CMK (cell line): ENCODE measurements around the gene CCDC12.
"Not testable (repeated sequence)": the region's sequence is repeated elsewhere in the genome, so short reads cannot be mapped to it uniquely, and the experiment has no call there.

Experiments
- DNase-seq: peaks from one replicate; pipeline ENCODE4 v3.0.0-alpha.2; 2010; ENCODE audit warnings: low read depth

Gene CCDC12

GRCh38 chr3:46979958-46980497 is 3.5 kb upstream of the CCDC12 start:
- DNase-seq: no peak

GRCh38 chr3:46978985-46979944 is 2.7 kb upstream of the CCDC12 start, which contains the start of gene NBEAL2:
Gene NBEAL2, plus strand, starts transcription at chr3:46979666. Its CDS starts 196 bp downstream, at chr3:46979862.
- DNase-seq: peak; percentile 89

- DNase-seq: no peak
Measured at GRCh38 chr3:46978381-46978780, 1.8 kb upstream of the CCDC12 start.

GRCh38 chr3:46977811-46978195 is 1.3 kb upstream of the CCDC12 start:
- no peak for DNase-seq

DNA sequence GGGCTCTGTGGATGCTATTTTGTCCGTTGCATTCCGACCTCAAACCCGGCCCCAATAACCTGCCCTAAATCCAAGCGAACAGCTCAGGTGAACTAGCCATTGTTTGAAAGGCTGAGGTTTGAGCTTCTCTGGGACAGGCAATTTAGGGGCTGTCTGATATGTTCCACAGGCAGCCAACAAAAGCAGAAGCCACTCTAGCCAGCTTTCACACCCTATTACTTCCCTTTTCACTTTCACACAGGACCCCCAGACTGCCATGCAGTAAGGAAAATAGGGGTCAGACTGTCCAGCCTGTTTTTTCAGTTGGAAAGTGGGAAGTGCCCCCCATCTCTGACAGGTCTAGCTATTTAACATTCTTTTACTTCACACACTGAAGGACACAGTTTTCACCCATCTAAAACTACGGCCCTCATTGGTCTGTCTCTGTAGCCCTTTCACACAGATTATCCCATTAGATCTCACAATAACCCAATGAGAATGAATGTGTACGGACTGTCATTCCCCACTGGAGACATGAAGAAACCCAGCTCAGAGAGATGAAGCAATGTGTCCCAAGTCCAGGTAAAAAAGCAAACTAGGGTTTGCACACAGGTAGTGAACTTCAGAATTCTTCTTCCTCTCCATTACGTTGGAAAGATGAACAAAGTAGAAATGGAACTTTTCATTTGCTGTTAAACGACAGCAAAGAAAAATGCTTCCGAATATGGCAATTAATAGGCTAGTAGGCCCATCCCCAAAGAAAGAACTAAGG is 1.9 kb downstream of the CCDC12 start:
- no peak for DNase-seq

DNA sequence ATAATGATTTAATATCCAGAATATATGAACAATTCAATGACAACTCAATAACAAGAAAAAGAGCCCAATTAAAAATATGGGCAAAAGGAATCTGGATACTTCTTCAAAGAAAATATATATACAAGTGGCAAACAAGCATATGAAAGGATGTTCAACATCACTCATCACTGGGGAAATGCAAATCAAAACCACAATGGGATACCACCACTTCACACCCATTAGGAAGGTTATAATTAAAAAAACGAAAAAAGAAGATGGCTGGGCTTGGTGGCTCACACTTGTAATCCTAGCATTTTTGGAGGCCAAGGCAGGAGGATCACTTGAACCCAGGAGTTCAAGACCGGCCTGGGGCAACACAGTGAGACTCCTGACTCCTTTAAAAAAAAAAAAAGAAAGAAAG is 4.1 kb downstream of the CCDC12 start:
- no peak for DNase-seq

GRCh38 chr3:46971742-46972141 is 4.8 kb downstream of the CCDC12 start:
- DNase-seq: no peak

DNA sequence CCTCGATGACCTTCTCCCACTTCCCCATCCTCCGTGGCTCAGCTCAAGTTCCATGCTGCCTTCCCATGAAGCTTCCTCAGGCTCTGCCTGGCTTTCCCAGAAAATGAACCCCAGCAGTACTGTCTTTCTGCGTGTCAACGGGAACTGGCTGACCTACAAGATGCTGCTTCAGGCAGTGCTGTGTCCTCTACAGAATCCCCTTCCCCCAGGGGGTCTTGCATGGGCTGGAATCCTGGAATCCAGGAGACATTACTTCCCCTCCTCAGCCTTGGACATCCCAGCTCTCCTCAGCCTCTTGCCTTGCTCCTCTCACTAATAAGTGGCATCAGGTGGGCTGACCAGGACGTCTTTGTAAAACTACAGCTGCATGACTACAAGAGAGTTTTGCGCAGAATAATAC is 5.4 kb downstream of the CCDC12 start:
- DNase-seq: no peak

- DNase-seq: no peak
Measured at GRCh38 chr3:46970391-46971091, 6.0 kb downstream of the CCDC12 start.

GRCh38 chr3:46968783-46969428 is 7.6 kb downstream of the CCDC12 start:
- no peak for DNase-seq

DNA sequence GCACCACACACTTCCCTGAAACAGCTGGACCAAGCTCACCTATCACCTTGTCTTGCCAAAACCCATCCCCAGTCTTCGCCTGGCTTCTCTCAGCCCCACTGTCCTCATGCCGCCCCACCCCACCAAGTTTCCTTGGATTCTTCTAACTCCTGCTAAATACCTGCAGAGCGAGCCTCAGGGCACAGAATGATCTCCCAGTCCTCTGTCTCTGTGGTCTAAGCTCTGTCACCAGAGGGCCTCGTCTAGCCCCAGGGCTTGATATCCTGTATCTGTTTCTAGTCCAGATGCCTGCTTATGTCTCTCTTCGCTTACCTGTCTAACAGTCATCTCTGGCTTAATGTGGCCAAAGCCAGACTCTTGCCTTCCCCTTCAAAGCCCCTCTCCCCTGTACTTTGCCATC is 9.7 kb downstream of the CCDC12 start:
- DNase-seq: no peak

- DNase-seq: no peak
Measured at GRCh38 chr3:46965151-46965550, 11.4 kb downstream of the CCDC12 start.

GRCh38 chr3:46964038-46964590 is 12.4 kb downstream of the CCDC12 start:
- DNase-seq: not testable (repeated sequence)

GRCh38 chr3:46962990-46963389 is 13.6 kb downstream of the CCDC12 start:
- DNase-seq: no peak

DNA sequence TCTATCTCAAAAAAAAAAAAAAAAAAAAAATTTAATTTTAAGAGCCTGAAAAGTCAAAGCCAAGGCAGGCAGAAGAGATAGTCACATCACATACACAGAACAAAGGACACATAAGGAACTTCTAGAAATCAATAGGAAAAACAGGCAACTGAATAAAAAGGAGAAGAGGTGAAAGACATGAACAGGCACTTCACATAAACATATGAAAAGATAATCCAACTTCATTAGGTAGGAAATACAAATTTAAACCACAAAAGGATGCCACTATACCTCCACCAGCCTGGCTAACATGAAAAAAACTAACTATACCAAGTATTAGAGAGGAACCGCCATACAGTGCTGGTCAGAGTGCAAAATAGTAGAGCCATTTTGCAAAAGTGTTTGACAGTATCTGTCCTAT is 14.1 kb downstream of the CCDC12 start:
- no peak for DNase-seq

- DNase-seq: no peak
Measured at GRCh38 chr3:46960835-46961234, 15.7 kb downstream of the CCDC12 start.

- no peak for DNase-seq
Measured at GRCh38 chr3:46960081-46960701, 16.4 kb downstream of the CCDC12 start.

- DNase-seq: no peak
Measured at GRCh38 chr3:46959161-46959511, 17.4 kb downstream of the CCDC12 start.

- DNase-seq: no peak
Measured at GRCh38 chr3:46958467-46959160, 17.9 kb downstream of the CCDC12 start.

DNA sequence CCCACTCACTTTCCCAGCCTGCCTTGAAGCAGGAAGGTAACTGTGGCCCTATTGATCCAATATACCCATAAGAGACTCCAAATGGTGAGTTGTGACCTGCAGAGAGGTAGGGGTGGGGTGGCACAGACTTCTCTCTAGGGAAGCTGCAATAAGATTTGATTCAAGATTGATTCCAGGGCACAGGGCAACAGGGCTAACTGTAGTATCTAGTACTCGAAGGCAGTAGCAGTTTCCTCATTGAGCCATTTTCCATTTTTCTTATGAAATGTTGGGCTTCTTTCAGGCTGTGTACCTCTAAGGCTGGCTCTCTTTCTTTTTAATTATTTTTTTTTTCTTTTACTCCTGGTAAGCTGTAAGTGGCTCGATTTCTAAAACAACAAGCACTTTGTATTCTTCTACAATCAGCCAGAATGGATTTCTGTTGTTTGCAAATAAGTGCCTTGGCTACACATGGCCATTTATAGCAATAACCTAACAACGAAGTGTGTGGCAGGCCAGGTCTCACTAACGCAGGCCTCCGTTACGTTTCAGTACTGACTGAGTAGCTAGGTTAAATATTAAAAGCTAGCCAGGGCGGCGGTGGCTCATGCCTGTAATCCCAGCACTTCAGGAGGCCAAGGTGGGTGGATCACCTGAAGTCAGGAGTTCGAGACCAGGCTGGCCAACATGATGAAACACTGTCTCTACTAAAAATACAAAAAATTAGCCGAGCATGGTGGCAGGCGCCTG is 19.3 kb downstream of the CCDC12 start:
- DNase-seq: no peak
